Activated T-helper 1 cell treated with anti-CD3 and anti-CD28 coated beads, Interleukin-12 subunit alpha, Interleukin-12 subunit beta, Interleukin-2, Interleukin-4 antibody, amounts not matched to agents 30 ng/mL and 10 ng/mL and 1 ng/mL, durations not matched to agents 14 hours and 24 hours and 36 hours (primary cell): ENCODE results near the gene THBS3. TPM values are rescaled to one million over a fixed set of nuclear protein-coding genes. Genes with fewer than 3 reads are reported as not detected.
"Not testable (repeated sequence)": the region's sequence is repeated elsewhere in the genome, so short reads cannot be mapped to it uniquely, and the experiment has no call there.

Experiments used
- DNase-seq: peaks from one replicate; pipeline ENCODE4 v3.0.0; 2021; ENCODE audit warnings: low spot score
- H3K27ac Mint-ChIP-seq: one replicate; pipeline ENCODE4 v1.8.0; 2021; ENCODE audit warnings: mild to moderate bottlenecking, mixed read lengths
- H3K27me3 Mint-ChIP-seq: one replicate; pipeline ENCODE4 v1.8.0; 2022; ENCODE audit warnings: mild to moderate bottlenecking, moderate library complexity, mixed read lengths; ENCODE audit not compliant: insufficient read depth
- H3K36me3 Mint-ChIP-seq: one replicate; pipeline ENCODE4 v1.8.0; 2021; ENCODE audit warnings: low read depth, mixed read lengths
- H3K4me1 Mint-ChIP-seq: one replicate; pipeline ENCODE4 v1.8.0; 2021; ENCODE audit warnings: low read depth, mixed read lengths
- H3K4me3 Mint-ChIP-seq: one replicate; pipeline ENCODE4 v1.8.0; 2021; ENCODE audit warnings: mild to moderate bottlenecking, moderate library complexity, mixed read lengths
- H3K9me3 Mint-ChIP-seq: one replicate; pipeline ENCODE4 v1.8.0; 2021; ENCODE audit warnings: mixed read lengths
- intact Hi-C: fragments of 100-400 bp; cut with micrococcal nuclease; formaldehyde crosslinking; loops from one replicate; pipeline ENCODE4 v1.15.1; 2024
- total RNA-seq: library from RNA; stranded (reverse); gene quantifications from 2 replicates; pipeline ENCODE4 v1.2.3, GENCODE V29; 2022

The THBS3 gene
- total RNA-seq, 1 donor from 2014 or later, result 9.7 TPM

- no peak overlapping the region for H3K4me3 Mint-ChIP-seq
- H3K36me3 Mint-ChIP-seq, result peaks cover 24% of the 10 kb centered on the region
- H3K27me3 Mint-ChIP-seq, result no peaks in the 10 kb centered on the region
- no peak for DNase-seq
- H3K27ac Mint-ChIP-seq, result no peak overlapping the region
- intact Hi-C loops, result no loop called here
- peaks cover 23% of the 10 kb centered on the region for H3K4me1 Mint-ChIP-seq
- H3K9me3 Mint-ChIP-seq, result no peaks in the 10 kb centered on the region
Measured at GRCh38 chr1:155198547-155198906, 9.2 kb downstream of the THBS3 start.

GRCh38 chr1:155197901-155198546, 9.7 kb downstream of the THBS3 start:
- no peak for DNase-seq
- no peaks in the 10 kb centered on the region for H3K27me3 Mint-ChIP-seq
- no peak overlapping the region for H3K4me3 Mint-ChIP-seq
- intact Hi-C loops, result no loop called here
- no peaks in the 10 kb centered on the region for H3K9me3 Mint-ChIP-seq
- H3K4me1 Mint-ChIP-seq, result peaks cover 28% of the 10 kb centered on the region
- H3K36me3 Mint-ChIP-seq, result peaks cover 24% of the 10 kb centered on the region
- no peak overlapping the region for H3K27ac Mint-ChIP-seq

- DNase-seq, result no peak
- Mint-ChIP-seq H3K27me3 (no peaks in the 10 kb centered on the region), H3K4me1 (peaks cover 36% of the 10 kb centered on the region), H3K4me3 (no peak overlapping the region), H3K27ac (no peak overlapping the region), H3K9me3 (no peaks in the 10 kb centered on the region), H3K36me3 (peaks cover 24% of the 10 kb centered on the region)
- intact Hi-C loops, result no loop called here
Measured at GRCh38 chr1:155196893-155197638, 10.6 kb downstream of the THBS3 start.

GRCh38 chr1:155196103-155196892, 11.4 kb downstream of the THBS3 start:
- H3K4me3 Mint-ChIP-seq, result peak overlapping the region; percentile 84
- intact Hi-C loops, result no loop called here
- no peaks in the 10 kb centered on the region for H3K27me3 Mint-ChIP-seq
- peaks cover 24% of the 10 kb centered on the region for H3K36me3 Mint-ChIP-seq
- H3K9me3 Mint-ChIP-seq, result no peaks in the 10 kb centered on the region
- DNase-seq, result no peak
- peaks cover 39% of the 10 kb centered on the region for H3K4me1 Mint-ChIP-seq
- H3K27ac Mint-ChIP-seq, result no peak overlapping the region

GRCh38 chr1:155195201-155196102, 12.2 kb downstream of the THBS3 start:
- no peak for DNase-seq
- intact Hi-C loops, result no loop called here
- Mint-ChIP-seq H3K4me3 (peak overlapping the region; percentile 84), H3K27ac (peak overlapping the region; percentile 86), H3K9me3 (no peaks in the 10 kb centered on the region), H3K27me3 (no peaks in the 10 kb centered on the region), H3K36me3 (peaks cover 21% of the 10 kb centered on the region), H3K4me1 (peaks cover 39% of the 10 kb centered on the region)

GRCh38 chr1:155193991-155194240, 13.8 kb downstream of the THBS3 start:
- Mint-ChIP-seq H3K4me1 (peaks cover 39% of the 10 kb centered on the region), H3K36me3 (peaks cover 16% of the 10 kb centered on the region), H3K27ac (peak overlapping the region; percentile 97), H3K4me3 (peak overlapping the region; percentile 88)
- DNase-seq, H3K9me3 Mint-ChIP-seq, H3K27me3 Mint-ChIP-seq: not testable (repeated sequence)
- intact Hi-C loops, result loop anchor here (1.0 to 5.0 kb wide), 7 partner anchors 14 to 368 kb away; partner anchors contain the start of genes ASH1L, CKS1B, DPM3 and MTX1

GRCh38 chr1:155193275-155193990, 14.3 kb downstream of the THBS3 start:
- no peaks in the 10 kb centered on the region for H3K9me3 Mint-ChIP-seq
- peak; percentile 72 for DNase-seq
- peak overlapping the region; percentile 88 for H3K4me3 Mint-ChIP-seq
- peaks cover 39% of the 10 kb centered on the region for H3K4me1 Mint-ChIP-seq
- intact Hi-C loops, result loop anchor here (1.0 to 5.0 kb wide), 4 partner anchors 17 to 369 kb away; partner anchors contain the start of genes ASH1L, CKS1B, DPM3 and SHC1
- H3K27ac Mint-ChIP-seq, result peak overlapping the region; percentile 97
- H3K36me3 Mint-ChIP-seq, result peaks cover 16% of the 10 kb centered on the region
- H3K27me3 Mint-ChIP-seq, result no peaks in the 10 kb centered on the region

- no peak for DNase-seq
- Mint-ChIP-seq H3K36me3 (peaks cover 12% of the 10 kb centered on the region), H3K9me3 (no peaks in the 10 kb centered on the region), H3K4me3 (peak overlapping the region; percentile 88), H3K27me3 (no peaks in the 10 kb centered on the region), H3K27ac (peak overlapping the region; percentile 97), H3K4me1 (peaks cover 46% of the 10 kb centered on the region)
- intact Hi-C loops, result loop anchor here (1.0 to 5.0 kb wide), 4 partner anchors 16 to 370 kb away; partner anchors contain the start of genes ASH1L, CKS1B, DPM3 and SHC1
Measured at GRCh38 chr1:155192346-155193274, 15.1 kb downstream of the THBS3 start.

GRCh38 chr1:155191904-155192303, 15.8 kb downstream of the THBS3 start:
- intact Hi-C loops, result loop anchor here (2.0 to 5.0 kb wide), 3 partner anchors 51 to 370 kb away; partner anchors contain the start of genes ASH1L, CKS1B, DPM3 and SHC1
- H3K4me3 Mint-ChIP-seq, result peak overlapping the region; percentile 37
- H3K27ac Mint-ChIP-seq, result peak overlapping the region; percentile 92

GRCh38 chr1:155189926-155190325, 17.8 kb downstream of the THBS3 start:
- not testable (repeated sequence) for DNase-seq, H3K9me3 Mint-ChIP-seq, H3K36me3 Mint-ChIP-seq, H3K4me3 Mint-ChIP-seq, H3K27ac Mint-ChIP-seq, H3K27me3 Mint-ChIP-seq
- H3K4me1 Mint-ChIP-seq, result peaks cover 33% of the 10 kb centered on the region
- intact Hi-C loops, result loop anchor here (5.0 kb wide), 2 partner anchors 218 to 372 kb away; partner anchors contain the start of genes ASH1L, CKS1B and SHC1

More at GRCh38 chr1:155191904-155192303, 15.8 kb downstream of the THBS3 start:
- H3K27me3 Mint-ChIP-seq, result no peaks in the 10 kb centered on the region
- DNase-seq, result no peak
- H3K9me3 Mint-ChIP-seq, result no peaks in the 10 kb centered on the region
- H3K36me3 Mint-ChIP-seq, result peaks cover 10% of the 10 kb centered on the region
- H3K4me1 Mint-ChIP-seq, result peaks cover 46% of the 10 kb centered on the region

GRCh38 chr1:155188268-155188667, 19.4 kb downstream of the THBS3 start:
- peaks cover 8% of the 10 kb centered on the region for H3K36me3 Mint-ChIP-seq
- no peaks in the 10 kb centered on the region for H3K27me3 Mint-ChIP-seq
- no peak overlapping the region for H3K4me3 Mint-ChIP-seq
- no peak for DNase-seq
- intact Hi-C loops, result no loop called here
- peaks cover 21% of the 10 kb centered on the region for H3K4me1 Mint-ChIP-seq
- H3K27ac Mint-ChIP-seq, result peak overlapping the region; percentile 71
- no peaks in the 10 kb centered on the region for H3K9me3 Mint-ChIP-seq
